Stimulated activated CD8-positive, alpha-beta memory T cell treated with anti-CD3 and anti-CD28 coated beads, Interleukin-7, amount 100 ng/mL, for 1 hour (primary cell): ENCODE results near the gene ASNSD1.

Source experiments
- DNase-seq, 2 donors: peaks; one replicate each; pipeline ENCODE4 v3.0.0-alpha.2; 2020; ENCODE audit warnings: low read depth in 2 of 2

Gene ASNSD1

DNA sequence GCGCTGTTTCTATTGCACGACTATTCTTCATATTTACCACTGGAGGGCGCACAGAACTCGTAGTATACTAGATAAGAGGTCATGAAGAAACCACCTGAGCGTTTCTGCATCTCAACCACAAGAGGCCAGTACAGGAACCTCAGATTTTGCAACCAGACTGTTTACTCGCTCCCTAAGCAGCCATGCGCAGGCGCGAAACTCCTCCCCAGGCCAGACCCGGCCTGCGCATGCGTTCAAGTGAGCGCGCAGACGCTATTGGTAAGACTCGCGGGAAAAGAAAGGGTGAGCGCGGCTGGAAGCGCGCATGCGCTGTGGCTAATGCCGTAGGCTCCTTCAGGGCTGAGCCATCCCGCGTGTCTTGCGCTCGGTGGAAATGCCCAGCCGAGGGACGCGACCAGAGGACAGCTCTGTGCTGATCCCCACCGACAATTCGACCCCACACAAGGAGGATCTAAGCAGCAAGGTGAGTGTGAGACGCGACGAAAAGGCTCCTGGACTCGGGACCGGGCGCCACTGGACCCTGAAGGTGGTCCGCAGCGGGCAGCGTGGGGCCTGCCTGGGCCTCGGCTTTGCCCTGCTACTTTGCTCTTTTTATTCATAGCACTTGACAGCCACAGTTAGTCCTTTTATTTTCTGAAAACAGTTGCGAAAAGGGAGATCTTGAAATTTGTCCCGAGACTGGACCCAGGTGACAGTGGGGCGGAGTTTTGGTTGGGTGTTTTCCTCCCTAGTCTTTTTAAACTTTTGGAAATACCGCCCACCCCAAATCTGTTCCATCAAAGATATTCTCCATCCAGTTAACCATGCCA lies at the start of gene ASNSD1:
TSS of gene ASNSD1 (plus strand) at position 312 of the 809 bp plus-strand sequence. CDS start 4,674 bp downstream, outside the sequence.
- DNase-seq: peak; percentile 97

DNA sequence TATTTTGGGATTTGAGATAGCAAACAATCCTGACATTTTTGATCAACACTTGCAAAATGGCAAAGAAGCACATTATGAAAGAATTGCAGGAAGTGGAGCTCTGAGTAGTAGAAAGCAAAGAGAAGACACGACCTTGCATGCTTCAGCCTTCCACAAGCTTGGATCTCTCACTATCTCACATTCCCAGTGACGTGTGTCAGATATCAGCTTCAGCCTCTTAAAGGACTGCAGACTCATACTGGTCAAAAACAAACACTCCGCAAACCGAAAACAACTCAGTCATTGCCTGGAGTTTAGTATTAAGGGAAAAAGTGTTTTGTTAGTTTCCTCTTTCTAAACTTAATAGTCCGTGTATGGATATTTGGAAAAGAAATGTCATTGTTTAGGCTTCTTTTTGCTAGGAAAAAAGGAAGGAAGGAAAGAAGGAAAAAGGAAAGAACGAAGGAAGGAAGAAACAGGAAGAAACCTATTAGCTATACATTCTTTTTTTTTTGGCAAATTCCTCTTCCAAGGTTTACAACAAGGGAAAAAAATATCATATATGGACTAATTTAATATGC lies 48.1 kb upstream of the ASNSD1 start:
- DNase-seq: no peak

DNA sequence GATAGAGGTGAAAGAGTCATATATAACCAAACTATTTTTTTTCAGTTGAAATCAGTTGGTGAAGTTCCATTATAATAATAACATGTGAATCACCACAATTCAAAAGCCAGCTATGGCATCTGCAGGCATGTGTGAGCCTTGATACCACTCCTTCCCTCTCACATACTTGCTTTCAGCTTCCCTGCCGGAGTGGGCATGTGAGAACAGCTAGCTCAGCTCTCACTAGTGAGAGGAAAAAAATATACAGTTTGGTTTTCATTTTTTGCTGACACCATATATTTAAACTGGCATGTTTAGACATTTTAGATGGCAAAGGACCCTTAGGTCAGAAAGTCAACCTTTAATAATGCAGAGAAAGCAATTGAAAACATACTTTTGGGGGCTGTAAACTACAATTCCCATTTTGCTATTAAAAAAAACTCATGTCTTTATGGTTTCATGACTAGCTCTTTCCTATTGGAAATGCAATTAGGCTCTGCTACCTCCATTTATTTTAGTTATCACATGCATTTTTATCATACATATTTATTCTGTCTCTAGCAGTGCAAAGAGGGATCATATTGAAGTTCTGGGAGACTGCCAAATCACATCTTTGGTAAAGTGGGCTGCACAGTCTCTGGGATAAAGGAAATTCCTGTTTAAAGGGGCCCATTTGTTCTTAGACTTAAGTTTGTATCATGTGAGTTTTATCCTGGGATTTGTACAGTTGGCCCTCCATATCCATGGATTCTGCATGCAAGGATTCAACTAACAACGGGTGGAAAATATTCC lies 47.4 kb upstream of the ASNSD1 start:
- no peak for DNase-seq

DNA sequence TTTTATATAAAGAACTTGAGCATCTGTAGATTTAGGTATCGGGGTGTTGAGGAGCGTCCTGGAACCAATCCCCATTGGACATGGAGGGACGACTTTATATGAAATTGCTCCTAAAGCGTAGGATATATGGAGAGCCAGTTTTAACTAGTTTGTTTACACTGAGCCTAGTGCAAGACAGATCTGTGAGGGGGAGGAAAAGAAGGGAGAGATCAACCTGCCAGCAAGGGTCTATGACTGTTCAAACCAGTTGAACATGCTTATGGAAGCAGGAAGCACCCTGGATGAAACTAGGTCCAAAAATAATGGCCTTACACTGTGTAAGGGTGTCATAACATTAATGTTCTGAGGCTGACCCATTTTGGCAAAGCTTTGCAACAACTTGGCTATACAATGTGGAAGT lies 46.7 kb upstream of the ASNSD1 start:
- no peak for DNase-seq

DNA sequence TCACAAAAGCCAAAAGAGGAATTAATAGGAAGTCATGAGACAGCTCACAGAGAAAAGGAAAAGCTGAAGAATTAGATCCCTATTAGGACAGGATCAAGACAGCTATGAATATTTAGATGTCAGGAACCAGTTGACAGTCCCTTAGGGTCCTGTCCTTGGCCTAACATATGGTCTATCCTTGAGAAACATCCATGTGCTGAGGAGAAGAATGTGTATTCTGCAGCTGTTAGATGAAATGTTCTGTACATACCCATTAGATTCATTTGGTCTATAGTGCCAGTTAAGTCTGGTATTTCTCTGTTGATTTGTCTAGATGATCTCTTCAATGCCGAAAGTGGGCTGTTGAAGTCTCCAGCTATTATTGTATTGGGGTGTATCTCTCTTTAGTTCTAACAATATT lies 43.1 kb upstream of the ASNSD1 start:
- DNase-seq: no peak

DNA sequence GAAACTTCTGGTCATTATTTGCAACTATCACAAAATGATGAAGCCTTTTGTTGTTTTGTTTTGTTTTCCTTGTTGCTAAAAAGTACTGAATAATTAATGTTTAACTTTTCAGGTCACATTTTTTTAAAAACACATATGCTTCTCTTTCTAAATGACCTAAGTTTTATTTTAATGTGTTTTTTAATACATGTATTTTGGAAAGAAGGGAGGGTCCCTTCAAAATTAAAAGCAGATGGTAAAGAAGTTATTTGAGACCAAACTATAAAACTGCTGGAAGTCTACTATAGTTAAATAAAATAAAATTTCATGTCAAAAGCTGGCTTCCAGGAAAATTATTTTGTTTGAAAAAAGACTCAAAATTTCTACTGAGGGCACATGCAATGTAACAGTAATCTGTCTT lies 39.5 kb upstream of the ASNSD1 start:
- DNase-seq: no peak

DNA sequence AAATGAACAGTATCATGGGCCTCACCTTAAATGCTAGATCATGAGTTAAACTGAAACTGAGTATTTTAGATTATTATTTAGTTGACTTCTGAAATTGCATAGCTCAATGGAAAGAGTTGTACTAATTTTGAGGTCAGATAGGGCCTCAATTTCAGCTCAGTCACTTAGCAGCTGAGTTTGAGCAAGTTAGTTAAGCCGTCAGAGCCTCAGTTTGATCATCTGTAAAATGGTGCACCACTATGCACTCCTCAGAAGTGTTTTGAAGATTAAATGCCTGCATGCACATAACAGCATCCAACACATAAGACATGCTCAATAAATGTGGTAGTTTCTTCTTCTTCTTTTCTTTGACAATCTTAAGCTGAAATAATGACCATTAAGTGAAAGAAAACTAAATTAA lies 38.2 kb upstream of the ASNSD1 start:
- no peak for DNase-seq

GRCh38 chr2:189624648-189625355 lies 36.5 kb upstream of the ASNSD1 start:
- no peak for DNase-seq

- no peak for DNase-seq
Observed at GRCh38 chr2:189625636-189626035, 35.6 kb upstream of the ASNSD1 start.

DNA sequence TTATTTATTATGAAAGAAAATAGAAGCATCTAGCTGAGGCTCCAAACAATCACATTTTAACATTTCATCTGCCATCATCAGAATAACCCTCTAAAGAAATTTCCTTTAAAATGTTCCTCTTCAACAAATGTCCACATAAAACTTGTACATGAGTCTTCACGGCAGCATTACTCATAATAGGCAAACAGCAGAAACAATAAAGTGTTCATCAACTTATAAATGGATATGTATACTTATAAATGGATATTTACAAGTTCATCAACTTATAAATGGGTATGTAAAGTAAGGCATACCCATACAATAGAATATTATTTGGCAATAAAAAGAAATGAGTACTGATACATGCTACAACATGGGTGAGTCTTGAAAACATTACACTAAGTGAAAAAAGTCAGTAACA lies 33.5 kb upstream of the ASNSD1 start:
- DNase-seq: no peak

DNA sequence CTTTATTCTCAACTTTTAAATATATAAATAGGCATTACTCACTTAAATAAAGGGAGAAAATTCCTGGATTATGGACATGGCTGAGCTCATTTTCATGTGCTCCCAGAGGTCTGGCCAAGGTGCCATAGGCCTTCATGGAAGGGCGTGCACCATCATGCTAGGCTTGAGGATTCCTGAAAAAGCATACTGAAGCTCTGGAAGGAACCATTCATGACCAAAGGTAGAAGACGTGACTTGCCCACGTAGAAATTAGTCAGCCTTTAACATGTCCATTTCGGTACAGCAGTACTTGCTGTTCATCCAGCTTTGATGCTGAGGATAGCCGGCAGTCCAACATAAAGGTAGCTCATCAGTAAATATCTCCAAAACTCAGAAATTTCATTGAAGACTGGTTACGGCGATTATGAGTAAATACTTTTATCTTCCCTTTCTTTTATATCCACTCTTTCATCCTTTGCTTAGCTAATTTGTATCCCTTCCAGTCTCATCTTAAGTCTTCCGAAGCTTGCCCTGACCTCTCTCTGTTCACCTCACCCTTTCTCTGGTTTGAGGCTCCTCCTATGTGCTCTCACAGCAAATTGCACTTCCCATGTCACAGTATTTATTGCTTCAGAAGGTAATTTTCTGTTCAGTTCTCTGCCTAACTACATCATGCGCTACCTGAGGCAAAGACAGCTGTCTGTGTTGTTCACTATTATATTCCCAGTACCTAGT lies 32.3 kb upstream of the ASNSD1 start:
- DNase-seq: no peak

- DNase-seq: no peak
Observed at GRCh38 chr2:189629531-189630453, 31.5 kb upstream of the ASNSD1 start.

GRCh38 chr2:189631849-189632248 lies 29.4 kb upstream of the ASNSD1 start:
- no peak for DNase-seq

GRCh38 chr2:189633392-189633811 lies 27.9 kb upstream of the ASNSD1 start:
- no peak for DNase-seq

DNA sequence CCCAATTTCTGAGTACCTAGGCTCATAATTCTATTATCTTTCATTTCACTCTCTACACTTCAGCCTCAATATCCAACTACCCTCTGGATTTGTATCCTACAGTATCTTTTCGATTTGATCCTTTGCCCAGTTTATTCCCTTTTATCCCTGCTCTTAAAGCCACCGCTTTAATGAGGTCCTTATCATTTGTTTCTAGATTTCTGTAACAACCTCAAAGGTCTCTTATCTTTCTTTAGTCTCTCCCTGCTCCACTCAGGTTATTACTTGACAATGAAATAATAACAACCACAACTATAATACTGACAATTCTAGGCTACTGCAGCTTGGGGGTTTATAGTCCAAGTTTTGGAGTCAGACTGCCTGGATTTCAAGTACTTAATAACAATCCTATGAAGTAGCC lies 25.9 kb upstream of the ASNSD1 start:
- no peak for DNase-seq

GRCh38 chr2:189638301-189639006 lies 22.8 kb upstream of the ASNSD1 start:
- DNase-seq: no peak

GRCh38 chr2:189639007-189639609 lies 22.2 kb upstream of the ASNSD1 start:
- no peak for DNase-seq

- no peak for DNase-seq
Observed at GRCh38 chr2:189641002-189641401, 20.3 kb upstream of the ASNSD1 start.

- no peak for DNase-seq
Observed at GRCh38 chr2:189641590-189641989, 19.7 kb upstream of the ASNSD1 start.
